CD4-positive, alpha-beta T cell treated with Interleukin-6 at 100 ng/mL for 8 hours (primary cell): ENCODE measurements around the gene MYO1E.

Experiments
- DNase-seq: peaks from one replicate; pipeline ENCODE4 v3.0.0-alpha.2; 2020; ENCODE audit warnings: mixed read lengths, low spot score

MYO1E gene

GRCh38 chr15:59227021-59227420, 145.7 kb downstream of the MYO1E start:
- no peak for DNase-seq

- DNase-seq, result no peak
Observed at GRCh38 chr15:59224474-59224873, 148.2 kb downstream of the MYO1E start.

DNA sequence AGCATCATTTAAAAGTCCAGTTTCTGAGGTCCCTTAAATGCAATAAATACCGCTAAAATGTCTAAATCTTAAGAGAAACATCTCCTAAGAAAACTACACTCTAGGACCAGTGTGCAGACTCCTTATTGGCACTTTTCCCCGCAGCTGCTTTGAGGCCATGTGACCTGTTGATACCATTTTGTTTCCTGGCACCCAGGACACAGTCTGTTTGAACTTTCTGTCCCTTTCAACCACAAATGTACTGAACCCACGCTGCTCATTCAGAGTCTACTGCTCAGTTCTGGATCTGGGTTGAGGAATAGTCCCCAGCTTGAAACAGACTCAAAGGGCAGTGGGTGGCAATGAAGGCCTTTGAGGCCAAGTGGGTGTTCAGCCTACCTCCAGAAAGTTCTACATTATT, 148.9 kb downstream of the MYO1E start:
- no peak for DNase-seq

DNA sequence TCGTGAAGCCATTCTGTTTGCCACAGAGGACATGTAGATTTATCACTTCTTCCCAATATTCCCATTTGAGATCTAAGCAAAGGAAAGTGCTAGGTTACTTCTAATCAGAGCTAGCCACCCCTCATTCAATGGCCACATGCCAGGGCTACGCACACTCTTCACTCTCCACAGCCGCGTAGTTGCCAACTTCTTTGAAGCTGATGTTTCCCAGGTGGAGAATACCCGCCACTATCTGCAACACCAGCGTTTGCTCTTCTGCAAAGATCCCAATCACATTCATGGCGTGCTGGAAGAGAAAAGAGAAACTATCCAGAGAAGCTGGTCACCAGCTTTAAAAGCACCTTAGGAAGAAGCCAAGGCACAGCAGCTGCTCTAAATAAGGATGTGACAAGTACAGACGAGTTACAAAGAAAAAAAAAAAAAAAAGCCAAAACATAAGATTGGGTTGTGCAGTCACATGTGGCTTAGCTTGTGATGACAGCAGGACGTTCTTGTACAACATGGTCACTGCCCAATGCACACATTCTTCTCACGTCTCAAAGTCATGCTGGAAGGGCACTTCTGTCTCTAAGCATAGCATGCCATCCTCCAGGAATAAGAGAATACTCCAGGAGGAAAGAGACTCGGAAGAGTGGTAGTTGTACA, 149.6 kb downstream of the MYO1E start:
- DNase-seq, result no peak

DNA sequence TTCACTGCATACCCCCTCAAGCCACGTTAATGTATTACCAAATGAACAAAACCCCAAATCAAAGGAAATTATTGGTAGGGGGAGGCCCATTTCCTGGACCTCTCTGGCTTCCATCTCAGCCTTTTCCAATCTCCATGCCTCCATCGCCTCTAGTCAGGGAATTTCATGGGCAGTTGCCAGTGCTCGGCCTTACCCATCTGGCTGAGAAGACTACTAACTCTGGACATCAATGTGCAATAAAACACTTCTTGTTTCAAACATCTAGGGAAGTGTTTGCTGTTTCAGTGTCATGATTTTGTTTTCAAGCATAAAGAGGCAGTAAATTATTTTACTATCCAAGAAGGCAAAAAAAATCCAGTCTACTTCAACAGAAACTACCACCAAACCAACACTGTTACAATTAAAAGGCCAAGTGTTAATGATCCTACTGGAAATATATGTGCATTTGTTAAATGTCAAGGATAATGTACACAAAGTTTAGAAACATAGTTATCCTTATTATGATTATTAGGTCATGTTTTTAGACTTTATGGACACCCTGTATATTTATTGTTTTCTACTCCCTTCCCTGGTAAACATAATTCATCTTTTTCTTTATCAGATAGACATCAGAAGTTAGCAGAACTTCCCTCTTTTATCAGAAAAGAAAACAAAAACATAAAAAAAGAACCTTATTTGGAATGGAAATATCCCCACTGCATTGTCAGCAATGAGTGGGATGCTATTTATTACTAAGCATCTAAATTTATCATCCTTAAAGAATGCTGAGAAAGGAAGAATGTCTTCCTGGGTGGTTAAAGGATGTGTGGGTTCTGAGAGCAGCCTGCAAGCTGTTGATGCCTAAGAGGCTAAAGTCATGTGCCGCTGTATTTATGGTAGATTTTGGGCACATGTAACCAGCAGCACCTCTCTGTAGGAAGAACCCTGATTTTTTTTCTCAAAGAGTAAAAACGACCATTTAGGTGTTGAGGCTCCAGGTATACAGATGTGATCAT, 150.9 kb downstream of the MYO1E start:
- DNase-seq, result no peak

GRCh38 chr15:59218710-59219109, 154.0 kb downstream of the MYO1E start:
- no peak for DNase-seq

GRCh38 chr15:59217876-59218498, 154.7 kb downstream of the MYO1E start:
- no peak for DNase-seq

DNA sequence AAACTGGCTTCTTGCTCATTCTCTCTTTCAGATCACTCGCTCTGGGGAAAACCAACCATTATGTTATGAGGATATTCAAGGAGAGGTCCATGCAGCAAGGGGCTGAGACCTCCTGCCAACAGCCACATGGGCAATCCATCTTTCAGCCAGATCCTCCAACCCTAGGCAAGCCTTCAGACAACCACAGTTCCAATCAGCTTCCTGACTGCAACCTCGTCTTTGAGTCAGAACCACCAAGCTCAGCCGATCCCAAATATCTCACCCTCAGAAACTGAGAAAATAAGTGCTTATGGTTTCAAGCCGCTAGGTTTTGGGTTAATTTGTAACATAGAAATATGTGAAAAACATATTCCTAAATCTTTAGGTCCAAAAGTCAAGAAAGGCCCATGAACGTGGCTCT, 155.8 kb downstream of the MYO1E start:
- no peak for DNase-seq

GRCh38 chr15:59210186-59210585, 162.5 kb downstream of the MYO1E start:
- no peak for DNase-seq

GRCh38 chr15:59208613-59209249, 163.9 kb downstream of the MYO1E start:
- DNase-seq, result no peak

GRCh38 chr15:59206623-59207183, 166.0 kb downstream of the MYO1E start, which contains the start of gene LDHAL6B:
Gene LDHAL6B (plus strand): TSS chr15:59206843. CDS start chr15:59206941, 98 bp downstream.
- DNase-seq, result no peak

DNA sequence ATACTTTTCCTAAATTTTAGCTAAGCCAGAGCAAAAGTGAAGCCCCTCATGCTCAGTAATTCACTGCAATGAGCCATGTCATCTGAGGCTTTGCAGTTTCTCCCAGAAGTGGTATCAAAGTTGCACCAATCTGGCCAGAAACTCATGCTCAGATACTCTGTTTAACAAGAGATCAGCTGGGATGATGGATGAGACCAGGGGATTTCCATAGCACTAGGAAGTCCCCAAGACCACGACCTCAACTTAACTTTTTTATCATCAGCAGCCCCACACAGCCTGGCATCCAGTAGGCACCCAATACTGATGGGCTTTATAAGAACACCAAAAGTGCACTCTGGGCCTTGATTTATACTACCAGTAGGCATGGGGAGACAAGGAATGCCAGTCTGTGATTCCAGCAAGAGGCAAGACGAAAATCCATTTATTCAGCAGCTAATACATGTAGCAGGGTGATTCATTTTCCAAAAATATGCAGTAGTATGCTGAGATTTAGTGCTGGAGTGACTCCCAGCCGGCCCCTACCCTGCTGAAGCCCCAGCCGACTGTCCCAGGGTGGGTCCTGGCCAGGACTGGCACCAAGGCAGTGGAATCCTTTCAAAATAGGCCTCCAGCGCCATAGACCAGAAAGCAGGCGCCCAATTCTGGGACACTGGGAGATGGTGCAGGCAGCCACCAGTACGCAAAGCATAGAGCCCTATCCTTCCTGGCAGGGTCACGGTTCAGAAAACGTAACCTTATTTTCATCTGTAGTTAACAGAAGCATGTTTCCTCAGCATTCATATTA, 166.6 kb downstream of the MYO1E start:
- no peak for DNase-seq

GRCh38 chr15:59203657-59204056, 169.0 kb downstream of the MYO1E start:
- DNase-seq, result no peak

GRCh38 chr15:59203008-59203407, 169.7 kb downstream of the MYO1E start:
- no peak for DNase-seq

DNA sequence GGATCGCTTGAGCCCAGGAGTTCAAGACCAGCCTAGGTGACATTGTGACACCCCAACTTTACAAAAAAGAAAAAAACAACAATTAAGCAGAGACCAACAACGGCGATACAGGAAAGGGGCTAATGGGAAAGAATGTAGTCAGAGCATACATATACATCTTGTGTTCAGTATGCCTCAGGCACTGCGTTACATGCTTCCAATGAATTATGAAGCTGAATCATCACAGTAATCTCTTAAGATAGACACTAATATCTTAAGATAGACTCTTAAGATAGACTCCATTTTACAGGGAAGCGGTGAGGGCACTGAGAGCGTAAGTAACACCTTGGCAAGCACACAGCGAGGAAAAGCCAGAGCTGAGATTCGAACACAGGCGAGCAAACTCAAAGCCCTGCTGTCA, 172.1 kb downstream of the MYO1E start:
- DNase-seq, result no peak

DNA sequence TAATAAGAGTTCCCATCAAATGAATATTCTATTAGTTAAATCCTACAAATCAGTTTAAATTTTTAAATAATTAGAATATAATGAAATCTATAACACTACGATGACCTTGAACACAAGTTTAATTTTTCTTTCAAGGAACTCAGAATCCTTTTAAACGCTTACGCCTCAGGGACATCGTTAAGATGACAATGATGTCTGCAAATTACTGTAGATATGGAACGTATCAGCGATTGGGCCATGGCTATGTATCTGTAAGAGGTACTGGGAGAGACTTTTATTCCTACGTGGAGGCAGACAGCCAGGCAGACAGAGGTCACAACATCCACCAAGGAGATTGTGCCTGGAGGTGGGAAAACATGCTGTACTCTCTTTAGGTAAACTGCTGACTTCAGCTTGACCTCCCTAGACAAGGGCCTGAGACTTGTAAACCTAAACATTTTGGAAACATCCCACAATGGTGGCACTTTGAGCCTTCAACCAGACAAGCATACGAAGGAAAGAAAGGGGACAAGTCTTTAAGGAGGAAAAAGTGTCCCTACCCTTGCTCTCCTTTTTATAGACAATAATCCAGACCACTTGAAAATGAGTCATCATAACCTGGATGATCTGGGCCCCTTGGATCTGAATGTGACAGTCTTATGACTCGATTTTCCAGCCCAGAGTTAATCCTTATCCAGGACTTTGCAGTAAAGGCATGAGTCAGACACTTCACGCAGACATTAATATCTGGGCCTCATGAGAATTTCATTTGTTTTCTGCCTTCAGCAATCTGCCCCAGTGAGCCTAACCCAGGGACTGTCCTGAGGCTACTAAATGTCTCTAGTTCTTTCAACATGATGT, 172.8 kb downstream of the MYO1E start:
- DNase-seq, result no peak

GRCh38 chr15:59197454-59197853, 175.2 kb downstream of the MYO1E start:
- DNase-seq, result no peak

GRCh38 chr15:59196416-59196815, 176.3 kb downstream of the MYO1E start:
- no peak for DNase-seq

DNA sequence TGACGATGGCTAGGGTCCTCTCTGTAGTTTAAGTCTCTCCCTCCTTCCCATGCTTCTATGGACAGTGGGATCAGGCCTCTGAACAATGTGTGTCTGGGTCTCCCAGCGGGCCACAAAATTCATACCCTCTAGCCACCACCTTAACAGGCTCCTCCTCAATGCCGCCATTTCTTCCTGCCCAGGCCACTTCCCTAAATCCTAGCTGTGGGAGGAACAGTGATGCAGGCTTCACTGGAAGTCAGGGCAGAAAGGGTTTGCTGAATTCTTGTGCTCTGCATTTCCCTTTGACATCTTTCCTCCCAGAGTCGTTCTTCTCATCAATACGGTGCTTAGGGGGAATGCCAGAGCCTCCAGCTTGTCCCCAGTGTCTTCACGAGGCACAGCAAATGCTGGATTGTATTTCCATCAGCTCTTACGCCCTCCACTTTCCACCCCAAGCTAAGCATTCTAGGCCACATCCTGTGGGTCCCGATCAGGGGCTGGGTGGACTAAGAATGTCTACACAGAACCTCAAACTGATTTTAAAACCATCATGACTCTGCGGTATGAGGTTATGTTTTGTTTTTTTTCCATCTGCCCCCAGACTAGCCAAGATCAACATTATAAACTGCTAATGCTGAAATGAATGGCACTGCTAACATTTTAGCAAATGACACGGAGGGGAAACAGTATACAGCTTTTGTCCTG, 177.9 kb downstream of the MYO1E start:
- no peak for DNase-seq

- no peak for DNase-seq
Observed at GRCh38 chr15:59191855-59192237, 180.8 kb downstream of the MYO1E start.
